Smooth muscle cell (in vitro differentiated cells): ENCODE measurements around the gene TMEFF1. TPM values are rescaled to one million over a fixed set of nuclear protein-coding genes. Genes with fewer than 3 reads are reported as not detected.

Source experiments
- DNase-seq: peaks from one replicate; lab custom pipeline; 2025; ENCODE audit not compliant: unreplicated experiment; lab: John Stamatoyannopoulos, UW
- H2AFZ ChIP-seq: fragments of 200-600 bp; sonication (generic); 2 replicates; pipeline ENCODE4 v1.6.0; 2016; ENCODE audit warnings: antibody characterized with exemption, low read depth, mild to moderate bottlenecking
- H3F3A ChIP-seq: fragments of 200-600 bp; sonication (generic); 2 replicates; pipeline ENCODE4 v1.6.0; 2017; ENCODE audit warnings: antibody characterized with exemption, low read depth
- H3K27ac ChIP-seq: fragments of 200-600 bp; sonication (generic); 2 replicates; pipeline ENCODE4 v1.5.1; 2016; ENCODE audit warnings: low read depth, mild to moderate bottlenecking
- H3K27me3 ChIP-seq: fragments of 200-600 bp; sonication (generic); 2 replicates; pipeline ENCODE4 v1.6.1; 2016; ENCODE audit warnings: low read depth, mild to moderate bottlenecking
- H3K36me3 ChIP-seq: fragments of 200-600 bp; sonication (generic); 2 replicates; pipeline ENCODE4 v1.5.1; 2016; ENCODE audit warnings: low read depth
- H3K4me1 ChIP-seq: fragments of 200-600 bp; sonication (generic); 2 replicates; pipeline ENCODE4 v1.5.1; 2016; ENCODE audit warnings: low read depth
- H3K4me2 ChIP-seq: fragments of 200-600 bp; sonication (generic); 2 replicates; pipeline ENCODE4 v1.6.0; 2016; ENCODE audit warnings: mild to moderate bottlenecking
- H3K4me3 ChIP-seq: fragments of 200-600 bp; sonication (generic); 2 replicates; pipeline ENCODE4 v1.5.1; 2016; ENCODE audit warnings: mild to moderate bottlenecking
- H3K79me2 ChIP-seq: fragments of 200-600 bp; sonication (generic); 2 replicates; pipeline ENCODE4 v1.6.0; 2016; ENCODE audit warnings: low read depth, mild to moderate bottlenecking
- H3K9ac ChIP-seq: fragments of 200-600 bp; sonication (generic); 2 replicates; pipeline ENCODE4 v1.6.0; 2016; ENCODE audit warnings: low read depth
- H3K9me3 ChIP-seq: fragments of 200-600 bp; sonication (generic); replicated peaks from 2 replicates; pipeline ENCODE4 v1.5.1; 2016; ENCODE audit warnings: low read depth
- H4K20me1 ChIP-seq: fragments of 200-600 bp; sonication (generic); 2 replicates; pipeline ENCODE4 v1.6.0; 2016; ENCODE audit warnings: low read depth
- WGBS: methylation state at CpG from one replicate; pipeline ENCODE4 v1.1.7; 2016; ENCODE audit warnings: low lambda C conversion rate; 5-methylcytosine and 5-hydroxymethylcytosine counted together
- polyA plus RNA-seq: library from polyadenylated mRNA; unstranded; fragments of >200 nt; fragmentation: Nextera tagmentation; extraction: Ambion mirVana; gene quantifications from 2 replicates; pipeline ENCODE4 v1.2.1, GENCODE V29; 2016
- total RNA-seq: library from RNA; depleted of rRNA; stranded (reverse); fragments of >200 nt; gene quantifications from 2 replicates; pipeline ENCODE4 v1.2.3, GENCODE V29; 2014
- TF ChIP-seq, protein P1 (sequence below): fragments of 200-600 bp; sonication (generic); IDR thresholded peaks from 2 replicates; pipeline ENCODE4 v1.5.1; 2017; ENCODE audit warnings: borderline replicate concordance, mild to moderate bottlenecking, antibody characterized with exemption; ENCODE audit not compliant: insufficient read depth, poor library complexity, severe bottlenecking

The TMEFF1 gene
- total and polyA plus RNA-seq, 2 experiments from 2014 or later: 1.7 to 1.8 TPM

- no peak overlapping the region for H3K4me3 ChIP-seq
- 72% methylated on average over 4 of the region's 4 CpGs for WGBS
Measured at GRCh38 chr9:100581661-100582060, 108.7 kb downstream of the TMEFF1 start.

DNA sequence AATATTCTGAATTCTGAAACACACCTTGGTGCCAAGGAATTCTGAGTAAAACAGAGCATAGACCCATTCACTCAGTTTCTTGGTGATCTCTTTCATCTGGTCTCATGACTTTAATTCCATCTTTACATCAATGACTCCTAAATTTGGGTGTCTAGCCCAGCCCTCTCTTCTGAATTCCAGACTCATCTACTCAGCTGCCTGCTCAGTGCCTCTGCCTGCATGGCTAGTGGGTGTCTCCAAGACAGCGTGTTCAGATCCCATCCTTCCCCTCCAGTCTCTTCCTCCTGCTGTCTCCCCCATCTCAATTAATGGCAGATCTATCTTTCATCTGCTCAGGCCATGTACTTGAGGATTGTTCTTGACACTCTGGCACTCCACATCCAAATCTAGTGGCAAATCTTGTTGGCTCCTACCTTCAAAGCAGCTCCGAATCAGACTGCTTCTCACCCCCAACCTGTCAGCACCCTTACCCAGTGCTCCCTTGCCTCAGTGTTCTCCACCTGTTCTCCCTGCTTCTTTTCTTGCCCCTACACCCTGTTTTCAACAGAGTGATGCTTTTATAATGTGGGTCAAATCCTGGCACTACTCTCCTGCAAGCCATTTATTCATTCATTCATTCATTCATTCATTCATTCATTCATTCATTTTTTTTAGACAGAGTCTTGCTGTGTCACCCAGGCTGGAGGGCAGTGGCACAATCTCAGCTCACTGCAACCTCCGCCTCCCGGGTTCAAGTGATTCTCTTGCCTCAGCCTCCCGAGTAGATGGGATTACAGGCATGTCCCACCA lies 110.3 kb downstream of the TMEFF1 start:
- DNase-seq: no peak
- Histone ChIP-seq H3K9ac (no peak overlapping the region), H3K27ac (no peak overlapping the region), H3K79me2 (no peaks in the 10 kb centered on the region), H2AFZ (no peak overlapping the region), H3F3A (no peaks in the 10 kb centered on the region), H3K9me3 (no peaks in the 10 kb centered on the region), H3K27me3 (no peaks in the 10 kb centered on the region), H3K4me2 (no peak overlapping the region), H3K36me3 (no peaks in the 10 kb centered on the region), H4K20me1 (no peaks in the 10 kb centered on the region), H3K4me1 (peaks cover 8% of the 10 kb centered on the region), H3K4me3 (no peak overlapping the region)
- WGBS: 98% methylated on average over 5 of the region's 5 CpGs
- TF ChIP-seq, protein P1, sequence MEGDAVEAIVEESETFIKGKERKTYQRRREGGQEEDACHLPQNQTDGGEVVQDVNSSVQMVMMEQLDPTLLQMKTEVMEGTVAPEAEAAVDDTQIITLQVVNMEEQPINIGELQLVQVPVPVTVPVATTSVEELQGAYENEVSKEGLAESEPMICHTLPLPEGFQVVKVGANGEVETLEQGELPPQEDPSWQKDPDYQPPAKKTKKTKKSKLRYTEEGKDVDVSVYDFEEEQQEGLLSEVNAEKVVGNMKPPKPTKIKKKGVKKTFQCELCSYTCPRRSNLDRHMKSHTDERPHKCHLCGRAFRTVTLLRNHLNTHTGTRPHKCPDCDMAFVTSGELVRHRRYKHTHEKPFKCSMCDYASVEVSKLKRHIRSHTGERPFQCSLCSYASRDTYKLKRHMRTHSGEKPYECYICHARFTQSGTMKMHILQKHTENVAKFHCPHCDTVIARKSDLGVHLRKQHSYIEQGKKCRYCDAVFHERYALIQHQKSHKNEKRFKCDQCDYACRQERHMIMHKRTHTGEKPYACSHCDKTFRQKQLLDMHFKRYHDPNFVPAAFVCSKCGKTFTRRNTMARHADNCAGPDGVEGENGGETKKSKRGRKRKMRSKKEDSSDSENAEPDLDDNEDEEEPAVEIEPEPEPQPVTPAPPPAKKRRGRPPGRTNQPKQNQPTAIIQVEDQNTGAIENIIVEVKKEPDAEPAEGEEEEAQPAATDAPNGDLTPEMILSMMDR: no peak

More at GRCh38 chr9:100581661-100582060, 108.7 kb downstream of the TMEFF1 start:
- H3K4me1 ChIP-seq: peaks cover 19% of the 10 kb centered on the region
- H3K79me2 ChIP-seq: no peaks in the 10 kb centered on the region
- no peak overlapping the region for H3K27ac ChIP-seq
- TF ChIP-seq, protein P1: no peak
- H3K9ac ChIP-seq: no peak overlapping the region
- H3K9me3 ChIP-seq: no peaks in the 10 kb centered on the region
- H3K27me3 ChIP-seq: no peaks in the 10 kb centered on the region
- H2AFZ ChIP-seq: no peak overlapping the region
- H4K20me1 ChIP-seq: no peaks in the 10 kb centered on the region
- no peaks in the 10 kb centered on the region for H3F3A ChIP-seq
- no peaks in the 10 kb centered on the region for H3K36me3 ChIP-seq
- no peak for DNase-seq
- H3K4me2 ChIP-seq: no peak overlapping the region

DNA sequence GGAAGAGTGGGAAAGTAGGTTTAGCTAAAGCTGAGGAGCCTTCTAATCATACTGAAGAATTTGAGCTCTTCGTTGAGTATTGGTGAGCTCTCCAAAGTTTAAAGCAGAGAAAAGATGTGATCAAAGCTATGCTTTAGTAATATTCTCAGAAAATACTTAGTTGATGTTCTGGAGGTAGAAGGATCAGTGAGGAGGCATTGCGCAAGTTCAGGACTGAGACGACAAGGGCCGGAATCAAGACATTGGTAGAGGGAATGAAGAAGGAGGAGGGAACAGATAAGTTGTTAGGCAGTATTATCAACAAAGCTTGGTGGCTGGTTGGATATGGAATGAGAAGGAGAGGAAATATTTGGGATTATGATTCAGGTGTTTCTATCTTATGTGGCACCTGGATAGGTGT lies 112.0 kb downstream of the TMEFF1 start:
- no peak overlapping the region for H3K9ac ChIP-seq
- no peak for DNase-seq
- no peaks in the 10 kb centered on the region for H3K4me1 ChIP-seq
- H3K27me3 ChIP-seq: no peaks in the 10 kb centered on the region
- no peak overlapping the region for H3K27ac ChIP-seq
- no peaks in the 10 kb centered on the region for H3K36me3 ChIP-seq
- no peaks in the 10 kb centered on the region for H3F3A ChIP-seq
- H4K20me1 ChIP-seq: no peaks in the 10 kb centered on the region
- H3K4me3 ChIP-seq: no peak overlapping the region
- H3K4me2 ChIP-seq: no peak overlapping the region
- H3K79me2 ChIP-seq: no peaks in the 10 kb centered on the region
- TF ChIP-seq, protein P1: no peak
- no peaks in the 10 kb centered on the region for H3K9me3 ChIP-seq
- WGBS: 98% methylated on average over 4 of the region's 4 CpGs
- no peak overlapping the region for H2AFZ ChIP-seq

DNA sequence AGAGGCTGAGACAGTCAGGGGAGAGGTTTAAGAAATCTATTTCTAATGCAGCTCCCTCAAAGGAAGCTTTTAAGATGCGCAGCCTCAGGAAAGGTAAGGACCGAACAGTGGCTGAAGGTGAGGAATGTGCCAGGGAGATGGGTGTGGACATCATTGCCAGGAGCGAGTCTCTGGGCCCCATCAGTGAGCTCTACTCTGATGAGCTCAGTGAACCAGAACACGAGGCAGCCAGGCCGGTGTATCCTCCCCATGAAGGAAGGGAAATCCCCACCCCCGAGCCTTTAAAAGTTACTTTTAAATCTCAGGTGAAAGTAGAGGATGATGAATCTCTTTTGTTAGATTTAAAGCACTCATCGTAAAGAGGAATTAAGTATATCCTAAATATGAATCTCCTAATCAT lies 113.1 kb downstream of the TMEFF1 start:
- Histone ChIP-seq H3K4me2 (no peak overlapping the region), H2AFZ (no peak overlapping the region), H3K4me3 (no peak overlapping the region), H3K9ac (no peak overlapping the region), H3K27me3 (no peaks in the 10 kb centered on the region), H3K4me1 (no peaks in the 10 kb centered on the region), H3K9me3 (no peaks in the 10 kb centered on the region), H4K20me1 (no peaks in the 10 kb centered on the region), H3K36me3 (no peaks in the 10 kb centered on the region), H3K27ac (no peak overlapping the region), H3K79me2 (no peaks in the 10 kb centered on the region), H3F3A (no peaks in the 10 kb centered on the region)
- WGBS: 87% methylated on average over 7 of the region's 7 CpGs
- no peak for DNase-seq
- TF ChIP-seq, protein P1: no peak
